NB4 (cell line): ENCODE results near the gene MAFG.

Experiments used
- DNase-seq: peaks from one replicate; pipeline ENCODE4 v3.0.0; 2010; ENCODE audit warnings: low read depth
- H3K4me3 ChIP-seq: one replicate; pipeline ENCODE4 v1.5.1; 2011; ENCODE audit warnings: mild to moderate bottlenecking, low read depth, low read length, moderate library complexity
- CTCF ChIP-seq: IDR thresholded peaks from one replicate; pipeline ENCODE4 v1.5.1; 2012; ENCODE audit warnings: low read depth, low read length
- MAX ChIP-seq: IDR thresholded peaks from 2 replicates; pipeline ENCODE4 v1.6.1; 2011; ENCODE audit warnings: low read depth, low read length
- MYC ChIP-seq: IDR thresholded peaks from 2 replicates; pipeline ENCODE4 v1.6.1; 2011; ENCODE audit warnings: low read depth, low read length
- POLR2A ChIP-seq: IDR thresholded peaks from 2 replicates; pipeline ENCODE4 v1.6.1; 2011; ENCODE audit warnings: mild to moderate bottlenecking; ENCODE audit not compliant: insufficient read length; ENCODE audit errors: extremely low read depth

MAFG gene

GRCh38 chr17:81930142-81931125 lies 2.9 kb upstream of the MAFG start:
- TF ChIP-seq MAX (no peak), POLR2A (no peak), MYC (no peak), CTCF (no peak)
- DNase-seq: no peak

GRCh38 chr17:81929253-81930141 lies 2.0 kb upstream of the MAFG start:
- TF ChIP-seq POLR2A (no peak), CTCF (no peak), MYC (no peak), MAX (no peak)
- peak overlapping the region; percentile 62 for H3K4me3 ChIP-seq
- no peak for DNase-seq

More at GRCh38 chr17:81930142-81931125, 2.9 kb upstream of the MAFG start:
- no peak overlapping the region for H3K4me3 ChIP-seq

- TF ChIP-seq MAX (no peak), CTCF (no peak), POLR2A (no peak), MYC (no peak)
- peak overlapping the region; percentile 62 for H3K4me3 ChIP-seq
- DNase-seq: peak; percentile 36
These were observed 1.2 kb upstream of the MAFG start for GRCh38 chr17:81928544-81929252.

- no peak for TF ChIP-seq POLR2A
- TF ChIP-seq CTCF: no peak
- no peak for TF ChIP-seq MYC
- TF ChIP-seq MAX: no peak
- H3K4me3 ChIP-seq: peak overlapping the region; percentile 80
- no peak for DNase-seq
These were observed 333 bp downstream of the MAFG start for GRCh38 chr17:81927152-81927652.

- peak overlapping the region; percentile 80 for H3K4me3 ChIP-seq
- TF ChIP-seq POLR2A: no peak
- TF ChIP-seq MAX: peak; percentile 51
- peak; percentile 49 for TF ChIP-seq MYC
- no peak for TF ChIP-seq CTCF
- peak; percentile 97 for DNase-seq
These were observed 934 bp downstream of the MAFG start for GRCh38 chr17:81926451-81927151.
